ENCODE data around the gene ZFYVE21.

GRCh38 chr14:103736546-103737431 is 21.2 kb downstream of the ZFYVE21 start:
- TF ChIP-seq CTCF (IDR thresholded peaks at IDR 0.05; ENCODE audit: insufficient read depth, low read length) (no peak), GABPA (IDR thresholded peaks at IDR 0.05; ENCODE audit: low read depth) (no peak), POLR2AphosphoS5 (IDR thresholded peaks at IDR 0.05; ENCODE audit: low read depth) (no peak), REST (IDR thresholded peaks at IDR 0.05; ENCODE audit: insufficient replicate concordance, low read depth) (no peak), SPI1 (IDR thresholded peaks at IDR 0.05; ENCODE audit: borderline replicate concordance, low read depth) (no peak)

All from HL-60 (cell line).